Osteocyte (in vitro differentiated cells): ENCODE data around the gene PPDPF. TPM values are rescaled to one million over a fixed set of nuclear protein-coding genes. Genes with fewer than 3 reads are reported as not detected.
"Not testable (repeated sequence)": the region's sequence is repeated elsewhere in the genome, so short reads cannot be mapped to it uniquely, and the experiment has no call there.

Experiments
- DNase-seq: peaks from one replicate; pipeline ENCODE4 v3.0.0; 2021; ENCODE audit warnings: mixed read lengths; ENCODE audit not compliant: unreplicated experiment; ENCODE audit errors: extremely low spot score
- H3K27ac Mint-ChIP-seq: one replicate; pipeline ENCODE4 v1.8.0; 2021; ENCODE audit warnings: mild to moderate bottlenecking, mixed read lengths; ENCODE audit not compliant: unreplicated experiment
- H3K27me3 Mint-ChIP-seq: one replicate; pipeline ENCODE4 v1.8.0; 2021; ENCODE audit warnings: mixed read lengths; ENCODE audit not compliant: unreplicated experiment
- H3K36me3 Mint-ChIP-seq: one replicate; pipeline ENCODE4 v1.8.0; 2021; ENCODE audit warnings: mixed read lengths; ENCODE audit not compliant: unreplicated experiment
- H3K4me1 Mint-ChIP-seq: one replicate; pipeline ENCODE4 v1.8.0; 2021; ENCODE audit warnings: mixed read lengths; ENCODE audit not compliant: unreplicated experiment
- H3K4me3 Mint-ChIP-seq: one replicate; pipeline ENCODE4 v1.8.0; 2021; ENCODE audit warnings: mild to moderate bottlenecking, moderate library complexity, mixed read lengths; ENCODE audit not compliant: unreplicated experiment
- H3K9me3 Mint-ChIP-seq: one replicate; pipeline ENCODE4 v1.8.0; 2021; ENCODE audit warnings: mixed read lengths; ENCODE audit not compliant: unreplicated experiment
- total RNA-seq: library from RNA; stranded (reverse); gene quantifications from 2 replicates; pipeline ENCODE4 v1.2.1, GENCODE V29; 2021
- TF ChIP-seq, protein P1 (sequence below): fragments of 200-600 bp; sonication (generic); IDR thresholded peaks from 2 replicates; pipeline ENCODE4 v1.5.0; 2021; ENCODE audit warnings: antibody characterized with exemption, mild to moderate bottlenecking, moderate library complexity

PPDPF gene
- total RNA-seq, 1 donor from 2014 or later, result 239 TPM

DNA sequence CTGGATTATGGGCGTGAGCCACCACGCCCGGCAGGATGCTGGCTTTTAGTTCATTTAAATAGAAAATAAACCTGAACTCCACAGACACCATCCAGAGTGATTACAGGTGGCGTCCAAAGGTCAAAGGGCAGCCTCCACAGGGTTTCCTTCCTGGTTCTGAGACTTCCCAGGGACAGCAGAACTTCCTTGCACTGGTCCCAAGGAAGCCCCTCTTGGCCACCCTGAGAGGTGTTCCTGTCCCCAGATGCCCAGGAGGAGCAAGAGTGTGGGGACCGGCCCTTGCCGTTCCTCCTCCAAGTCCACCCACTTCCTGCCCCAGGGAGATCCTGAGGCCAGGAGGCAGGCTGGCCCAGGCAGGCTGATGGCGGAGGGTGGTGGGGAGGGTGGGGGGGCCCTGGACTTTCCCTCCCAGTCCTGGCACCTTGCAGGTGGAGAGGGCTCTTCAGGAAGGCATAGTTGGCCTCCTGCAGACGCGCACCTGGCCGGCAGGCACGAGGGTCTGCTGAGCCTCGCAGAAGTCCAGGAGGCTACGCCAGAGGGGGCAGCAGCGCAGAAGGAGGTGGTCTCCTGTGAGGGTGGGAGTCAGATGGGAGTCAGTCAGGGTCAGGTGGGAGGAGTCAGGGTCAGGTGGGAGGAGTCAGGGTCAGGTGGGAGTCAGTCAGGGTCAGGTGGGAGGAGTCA is 38.4 kb downstream of the PPDPF start:
- H3K27me3 Mint-ChIP-seq, result no peaks in the 10 kb centered on the region
- H3K36me3 Mint-ChIP-seq, result peaks cover 4% of the 10 kb centered on the region
- H3K4me3 Mint-ChIP-seq, result no peak overlapping the region
- no peak overlapping the region for H3K27ac Mint-ChIP-seq
- no peaks in the 10 kb centered on the region for H3K9me3 Mint-ChIP-seq
- TF ChIP-seq, protein P1, sequence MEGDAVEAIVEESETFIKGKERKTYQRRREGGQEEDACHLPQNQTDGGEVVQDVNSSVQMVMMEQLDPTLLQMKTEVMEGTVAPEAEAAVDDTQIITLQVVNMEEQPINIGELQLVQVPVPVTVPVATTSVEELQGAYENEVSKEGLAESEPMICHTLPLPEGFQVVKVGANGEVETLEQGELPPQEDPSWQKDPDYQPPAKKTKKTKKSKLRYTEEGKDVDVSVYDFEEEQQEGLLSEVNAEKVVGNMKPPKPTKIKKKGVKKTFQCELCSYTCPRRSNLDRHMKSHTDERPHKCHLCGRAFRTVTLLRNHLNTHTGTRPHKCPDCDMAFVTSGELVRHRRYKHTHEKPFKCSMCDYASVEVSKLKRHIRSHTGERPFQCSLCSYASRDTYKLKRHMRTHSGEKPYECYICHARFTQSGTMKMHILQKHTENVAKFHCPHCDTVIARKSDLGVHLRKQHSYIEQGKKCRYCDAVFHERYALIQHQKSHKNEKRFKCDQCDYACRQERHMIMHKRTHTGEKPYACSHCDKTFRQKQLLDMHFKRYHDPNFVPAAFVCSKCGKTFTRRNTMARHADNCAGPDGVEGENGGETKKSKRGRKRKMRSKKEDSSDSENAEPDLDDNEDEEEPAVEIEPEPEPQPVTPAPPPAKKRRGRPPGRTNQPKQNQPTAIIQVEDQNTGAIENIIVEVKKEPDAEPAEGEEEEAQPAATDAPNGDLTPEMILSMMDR, result no peak
- H3K4me1 Mint-ChIP-seq, result peaks cover 9% of the 10 kb centered on the region
- DNase-seq, result no peak

GRCh38 chr20:63559485-63560332 is 39.1 kb downstream of the PPDPF start:
- not testable (repeated sequence) for H3K9me3 Mint-ChIP-seq, DNase-seq, H3K4me3 Mint-ChIP-seq, H3K27me3 Mint-ChIP-seq, H3K36me3 Mint-ChIP-seq, H3K4me1 Mint-ChIP-seq, H3K27ac Mint-ChIP-seq

- peaks cover 4% of the 10 kb centered on the region for H3K36me3 Mint-ChIP-seq
- no peaks in the 10 kb centered on the region for H3K9me3 Mint-ChIP-seq
- TF ChIP-seq, protein P1, result no peak
- H3K4me3 Mint-ChIP-seq, result no peak overlapping the region
- peaks cover 6% of the 10 kb centered on the region for H3K4me1 Mint-ChIP-seq
- DNase-seq, result no peak
- H3K27ac Mint-ChIP-seq, result no peak overlapping the region
- no peaks in the 10 kb centered on the region for H3K27me3 Mint-ChIP-seq
These were observed 39.8 kb downstream of the PPDPF start for GRCh38 chr20:63560333-63560805.

- no peaks in the 10 kb centered on the region for H3K9me3 Mint-ChIP-seq
- TF ChIP-seq, protein P1, result no peak
- H3K4me3 Mint-ChIP-seq, result no peak overlapping the region
These were observed 40.5 kb downstream of the PPDPF start for GRCh38 chr20:63560856-63561609.

DNA sequence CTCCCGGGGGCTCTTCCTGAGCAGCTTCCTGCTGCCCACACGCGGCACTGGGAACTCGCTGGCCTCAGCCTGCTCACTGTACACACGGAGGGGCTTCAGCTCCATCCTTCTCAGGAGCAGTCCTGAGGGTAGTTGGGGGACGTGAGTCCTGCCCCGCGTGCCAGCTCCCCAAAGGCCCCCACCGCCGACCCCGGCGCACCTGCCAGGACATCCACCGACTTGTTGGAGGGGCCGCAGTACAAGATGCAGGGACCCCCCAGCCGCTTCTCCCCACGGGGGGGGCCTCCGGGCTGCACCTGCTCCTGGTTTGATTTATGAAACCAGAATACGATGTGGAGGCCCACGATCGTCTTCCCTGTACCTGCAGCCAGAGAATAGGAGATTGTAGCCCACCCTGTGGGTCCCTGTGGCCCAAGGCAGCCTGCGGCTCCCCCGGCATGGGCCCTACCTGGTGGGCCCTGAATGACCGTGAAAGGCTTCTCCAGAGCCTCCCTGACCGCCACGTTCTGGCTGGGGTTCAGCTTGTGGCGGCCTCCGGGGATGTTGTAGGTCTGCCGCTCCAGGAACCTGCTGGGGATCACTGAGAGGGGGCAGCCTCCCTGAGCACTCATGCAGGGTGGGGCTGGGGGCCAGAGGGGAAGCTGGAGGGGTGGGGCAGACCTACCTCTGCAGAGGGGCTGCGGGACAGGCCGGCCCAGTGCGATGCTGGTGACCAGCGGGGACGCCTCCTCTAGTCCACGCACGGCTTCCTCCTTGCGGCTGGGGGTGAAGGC is 41.2 kb downstream of the PPDPF start:
- no peaks in the 10 kb centered on the region for H3K27me3 Mint-ChIP-seq
- peaks cover 3% of the 10 kb centered on the region for H3K4me1 Mint-ChIP-seq
- H3K4me3 Mint-ChIP-seq, result no peak overlapping the region
- TF ChIP-seq, protein P1, result no peak
- no peaks in the 10 kb centered on the region for H3K9me3 Mint-ChIP-seq
- peaks cover 4% of the 10 kb centered on the region for H3K36me3 Mint-ChIP-seq
- DNase-seq, result no peak
- H3K27ac Mint-ChIP-seq, result no peak overlapping the region

More at GRCh38 chr20:63560856-63561609, 40.5 kb downstream of the PPDPF start:
- H3K27me3 Mint-ChIP-seq, result no peaks in the 10 kb centered on the region
- H3K36me3 Mint-ChIP-seq, result peaks cover 4% of the 10 kb centered on the region
- H3K27ac Mint-ChIP-seq, result no peak overlapping the region
- peaks cover 6% of the 10 kb centered on the region for H3K4me1 Mint-ChIP-seq
- DNase-seq, result no peak
